GM21526 (cell line): ENCODE measurements around the gene ACOT13.
"Not testable (repeated sequence)": the region's sequence is repeated elsewhere in the genome, so short reads cannot be mapped to it uniquely, and the experiment has no call there.

Experiments used
- ATAC-seq: cut with Tn5 transposase; IDR thresholded peaks from one replicate; pipeline ENCODE4 v1.9.1; 2021; ENCODE audit warnings: moderate library complexity; ENCODE audit not compliant: unreplicated experiment, low FRiP score

The ACOT13 gene

DNA sequence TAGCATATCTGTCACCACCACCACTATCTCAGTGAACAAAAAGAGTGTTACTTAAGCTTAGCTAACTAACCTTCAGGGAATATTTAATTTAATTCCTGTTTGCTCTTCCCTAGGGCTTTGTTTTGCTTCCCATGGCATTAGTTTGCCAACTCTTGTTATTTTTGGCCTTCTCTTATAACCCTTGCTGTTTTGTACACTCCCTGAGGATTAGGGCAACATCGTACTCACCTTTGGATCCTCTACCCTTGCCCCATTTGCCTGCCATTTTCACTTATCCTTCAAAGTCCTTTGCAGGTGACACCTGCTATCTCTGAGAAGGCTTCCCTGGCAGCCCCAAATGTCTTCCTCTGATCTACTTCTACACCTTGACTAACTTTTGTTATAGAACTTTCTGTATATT lies 23.7 kb downstream of the ACOT13 start:
- no peak for ATAC-seq

GRCh38 chr6:24691550-24691949 lies 24.7 kb downstream of the ACOT13 start:
- ATAC-seq = no peak

GRCh38 chr6:24692003-24692402 lies 25.1 kb downstream of the ACOT13 start:
- no peak for ATAC-seq

- ATAC-seq = no peak
Measured at GRCh38 chr6:24692415-24692814, 25.5 kb downstream of the ACOT13 start.

DNA sequence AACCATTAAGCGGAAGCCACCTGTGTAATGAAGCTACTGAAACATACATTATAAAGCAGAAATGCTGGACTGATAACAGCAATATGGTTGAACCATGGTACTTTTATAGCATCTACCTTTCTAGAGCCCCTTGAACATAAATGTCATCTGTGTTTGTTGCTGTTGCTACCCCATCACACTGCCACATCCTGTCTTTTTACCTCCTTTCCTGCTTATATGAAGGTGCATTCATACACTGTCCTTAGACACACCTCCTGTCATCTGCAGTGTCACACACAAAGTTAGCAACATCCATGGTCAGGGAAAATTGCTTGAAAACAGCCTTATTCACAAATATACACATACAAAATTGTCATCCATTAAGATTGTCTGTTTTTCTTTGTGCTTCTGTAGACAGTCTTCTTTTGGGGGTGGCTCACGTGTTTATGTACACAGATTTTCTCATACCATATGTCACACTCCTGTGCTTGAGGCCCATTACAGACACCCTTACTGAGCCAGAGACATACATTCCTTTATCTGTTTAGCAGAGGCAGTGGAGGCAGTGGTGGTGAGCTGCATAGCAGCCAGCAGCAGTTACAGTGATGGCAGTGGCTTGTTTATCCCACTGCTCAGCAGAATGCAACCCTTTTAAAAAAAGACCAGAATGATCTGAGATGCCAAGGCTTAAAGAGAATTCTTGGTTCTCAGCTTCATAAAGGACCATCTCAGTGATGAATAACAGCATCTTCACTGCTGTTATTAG lies 26.1 kb downstream of the ACOT13 start:
- no peak for ATAC-seq

DNA sequence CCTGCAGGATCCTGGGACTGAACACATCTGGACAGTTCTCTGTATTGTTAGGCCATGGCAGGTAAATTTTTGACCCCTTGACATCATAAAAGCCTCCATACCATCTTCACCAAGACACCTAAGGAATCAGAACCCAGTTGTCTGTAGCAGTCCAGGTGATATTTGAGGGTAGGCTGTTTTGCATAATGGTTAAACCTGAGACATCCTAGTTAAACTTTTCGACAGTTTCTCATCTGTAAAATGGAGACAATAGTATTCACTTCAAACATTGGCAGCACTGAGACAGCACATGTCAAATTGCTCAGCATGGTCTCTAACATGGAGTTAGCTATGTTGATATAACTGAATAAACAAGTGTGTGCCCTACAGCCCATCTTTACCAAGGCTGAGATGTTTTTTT lies 27.3 kb downstream of the ACOT13 start:
- no peak for ATAC-seq

GRCh38 chr6:24695635-24696034 lies 28.8 kb downstream of the ACOT13 start:
- not testable (repeated sequence) for ATAC-seq

GRCh38 chr6:24696097-24696496 lies 29.2 kb downstream of the ACOT13 start:
- ATAC-seq = no peak

GRCh38 chr6:24699521-24700359 lies 32.9 kb downstream of the ACOT13 start:
- no peak for ATAC-seq

- ATAC-seq = no peak
Measured at GRCh38 chr6:24702720-24703282, 35.9 kb downstream of the ACOT13 start.

DNA sequence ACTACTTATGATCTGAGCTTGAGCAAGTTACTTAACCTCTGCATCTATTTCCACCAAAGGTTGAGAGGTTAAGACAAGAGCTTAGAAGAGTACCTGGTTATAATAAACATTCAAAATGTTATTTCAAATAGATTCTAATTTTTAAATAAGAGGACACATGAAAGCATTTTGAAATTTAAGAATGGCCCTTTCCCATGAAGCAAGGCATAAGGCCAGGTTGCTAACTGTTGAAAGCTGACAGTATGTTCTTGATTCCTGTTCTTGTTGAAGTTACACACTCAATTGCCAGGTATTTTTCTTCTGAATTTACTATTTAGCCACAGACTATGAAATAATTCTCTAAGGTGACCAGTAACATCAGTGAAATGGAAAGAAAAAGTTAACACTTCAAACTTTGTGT lies 37.6 kb downstream of the ACOT13 start:
- no peak for ATAC-seq

DNA sequence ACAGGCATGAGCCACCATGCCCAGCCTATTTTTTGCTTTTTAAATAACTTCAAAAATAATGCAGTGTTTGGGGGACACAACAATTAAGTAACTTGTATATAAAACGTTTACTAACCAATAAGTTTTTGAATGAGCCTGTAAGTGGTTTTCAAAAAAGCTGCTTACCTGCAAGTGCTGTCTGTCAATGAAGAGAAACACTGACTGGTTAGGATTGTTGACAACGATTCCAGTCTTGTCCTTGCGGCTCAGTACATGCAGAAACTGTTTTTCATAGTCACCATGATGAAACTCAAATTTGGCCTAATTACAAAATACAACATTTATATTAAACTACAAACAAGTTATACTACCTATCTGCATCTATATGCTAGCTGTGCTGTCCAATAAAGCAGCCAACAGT lies 41.7 kb downstream of the ACOT13 start:
- ATAC-seq = no peak

GRCh38 chr6:24709014-24709711 lies 42.3 kb downstream of the ACOT13 start:
- no peak for ATAC-seq

- no peak for ATAC-seq
Measured at GRCh38 chr6:24710519-24711303, 43.8 kb downstream of the ACOT13 start.

DNA sequence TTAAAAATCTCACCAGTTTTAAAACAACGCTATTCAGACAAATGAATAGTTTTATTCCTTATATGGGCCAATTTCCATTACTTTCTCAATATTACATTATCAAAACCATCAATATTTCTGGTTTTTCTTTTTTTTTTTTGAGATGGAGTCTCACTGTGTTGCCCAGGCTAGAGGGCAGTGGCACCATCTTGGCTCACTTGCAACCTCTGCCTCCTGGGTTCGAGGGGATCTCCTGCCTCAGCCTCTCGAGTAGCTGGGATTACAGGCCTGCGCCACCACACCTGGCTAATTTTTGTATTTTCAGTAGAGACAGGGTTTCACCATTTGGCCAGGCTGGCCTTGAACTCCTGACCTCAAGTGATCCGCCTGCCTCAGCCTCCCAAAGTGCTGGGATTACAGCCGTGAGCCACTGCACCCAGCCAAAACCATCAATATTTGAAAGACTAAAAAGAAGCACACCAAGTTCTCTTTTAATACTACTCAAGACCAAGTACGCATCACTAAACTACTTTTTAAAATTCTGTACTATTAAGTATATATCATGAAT lies 49.8 kb downstream of the ACOT13 start:
- ATAC-seq = not testable (repeated sequence)

DNA sequence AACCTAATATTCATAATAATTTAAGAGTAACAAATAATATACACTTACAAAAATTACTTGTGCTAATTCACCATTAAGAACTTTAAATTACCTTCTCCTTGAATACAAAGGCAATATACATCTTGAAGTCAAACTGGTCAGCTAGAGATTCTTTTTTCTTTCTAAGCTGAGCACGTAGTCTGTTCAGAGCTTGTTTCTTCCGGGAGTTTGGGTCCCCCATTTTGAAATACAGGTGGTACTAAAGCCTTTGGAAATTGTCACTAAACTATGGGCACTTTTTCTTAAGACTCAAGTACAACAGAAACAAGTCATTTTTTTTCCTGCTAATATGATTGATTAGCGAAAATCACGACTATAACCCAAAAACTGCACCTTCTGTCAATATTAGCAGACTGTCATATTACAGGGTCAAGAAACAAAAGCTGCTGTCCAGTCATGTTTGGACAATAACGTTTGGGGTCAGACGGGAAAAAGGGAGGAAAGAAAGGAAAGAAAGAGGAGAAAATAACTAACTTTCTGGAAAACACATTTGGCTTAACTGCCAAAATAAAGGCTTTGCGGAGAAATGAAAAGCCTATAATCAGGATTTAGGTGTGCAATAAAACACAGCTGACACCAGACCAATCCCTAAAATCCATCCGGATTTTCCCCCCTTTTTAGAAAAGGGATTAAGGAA lies 51.7 kb downstream of the ACOT13 start:
- ATAC-seq = no peak

- no peak for ATAC-seq
Measured at GRCh38 chr6:24719125-24719971, 52.5 kb downstream of the ACOT13 start, which contains the start of gene C6orf62. Gene C6orf62 (minus strand): TSS chr6:24719154. CDS start chr6:24718668, 486 bp downstream.

GRCh38 chr6:24720131-24720603 lies 53.3 kb downstream of the ACOT13 start:
- no peak for ATAC-seq
